Measurements from ENCODE around the gene RAMAC.
"Not testable (repeated sequence)": the region's sequence is repeated elsewhere in the genome, so short reads cannot be mapped to it uniquely, and the experiment has no call there.

Gene RAMAC

GRCh38 chr15:82985688-82986441, at the start of gene RAMAC:
Gene RAMAC, plus strand, starts transcription at chr15:82986210. Its CDS starts 2,809 bp downstream, at chr15:82989019.
- peak within 1 kb of the TSS; percentile 94 for H2AFZ ChIP-seq
- peak within 1 kb of the TSS; percentile 81 for H3K4me3 ChIP-seq (ENCODE audit: low read depth, low read length)
- H3K4me2 ChIP-seq (ENCODE audit: low read length): peak within 1 kb of the TSS; percentile 77
- no peak for TF ChIP-seq CTCF (IDR thresholded peaks at IDR 0.05)
- no peaks in the 10 kb centered on the region for H3K4me1 ChIP-seq
- peak within 1 kb of the TSS; percentile 57 for H3K27ac ChIP-seq
- no peak within 1 kb of the TSS for H3K9ac ChIP-seq
- no peaks in the 10 kb centered on the region for H3K27me3 ChIP-seq (ENCODE audit: control insufficient read depth, insufficient read depth, low read length)
- H3K36me3 ChIP-seq (ENCODE audit: control insufficient read depth, insufficient read depth, low read length): no peaks in the 10 kb centered on the region
- H3K79me2 ChIP-seq: no peaks in the 10 kb centered on the region
- no peaks in the 10 kb centered on the region for H3K9me3 ChIP-seq (ENCODE audit: control insufficient read depth, low read length)

DNA sequence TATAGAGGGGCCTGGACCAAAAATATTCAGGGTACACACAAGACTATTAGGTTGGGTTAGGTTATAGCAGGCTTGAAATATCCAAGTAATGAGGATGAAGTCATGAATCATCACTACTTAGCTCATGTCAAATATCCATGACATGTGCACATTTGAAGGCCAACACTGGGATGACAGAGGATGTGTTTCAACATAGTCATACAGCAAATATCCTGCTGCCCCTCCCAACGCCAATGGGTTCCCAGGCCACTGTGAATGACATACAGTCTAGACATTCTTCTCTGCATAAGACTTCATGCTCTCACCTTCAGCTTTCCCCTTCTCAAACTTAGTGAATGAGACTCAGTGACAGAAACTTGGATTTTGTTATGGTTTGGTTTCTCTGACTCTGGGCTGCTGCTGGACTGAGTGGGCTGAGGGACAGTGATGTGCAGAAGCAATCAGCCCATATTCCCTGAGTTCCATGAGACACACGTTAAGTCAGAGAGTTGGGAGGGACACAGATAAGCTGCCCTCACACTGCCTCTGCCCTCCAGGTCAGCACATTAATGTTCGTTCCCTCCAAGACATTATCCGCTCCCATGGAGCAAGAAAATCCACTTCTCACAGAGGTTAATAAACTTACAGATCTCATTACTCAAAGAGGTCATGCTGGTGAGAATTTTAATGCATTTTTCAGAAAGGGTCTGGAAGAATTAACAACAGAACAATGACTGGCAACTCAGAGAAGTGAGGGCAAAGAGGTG, 48.9 kb upstream of the RAMAC start:
- peaks cover 4% of the 10 kb centered on the region for H3K79me2 ChIP-seq
- H3K9ac ChIP-seq: no peak overlapping the region
- TF ChIP-seq CTCF (IDR thresholded peaks at IDR 0.05): no peak
- no peaks in the 10 kb centered on the region for H3K27me3 ChIP-seq (ENCODE audit: control insufficient read depth, insufficient read depth, low read length)
- H3K36me3 ChIP-seq (ENCODE audit: control insufficient read depth, insufficient read depth, low read length): no peaks in the 10 kb centered on the region
- no peak overlapping the region for H2AFZ ChIP-seq
- no peak overlapping the region for H3K4me2 ChIP-seq (ENCODE audit: low read length)
- no peaks in the 10 kb centered on the region for H3K9me3 ChIP-seq (ENCODE audit: control insufficient read depth, low read length)
- no peak overlapping the region for H3K27ac ChIP-seq
- H3K4me3 ChIP-seq (ENCODE audit: low read depth, low read length): no peak overlapping the region
- H3K4me1 ChIP-seq: no peaks in the 10 kb centered on the region

DNA sequence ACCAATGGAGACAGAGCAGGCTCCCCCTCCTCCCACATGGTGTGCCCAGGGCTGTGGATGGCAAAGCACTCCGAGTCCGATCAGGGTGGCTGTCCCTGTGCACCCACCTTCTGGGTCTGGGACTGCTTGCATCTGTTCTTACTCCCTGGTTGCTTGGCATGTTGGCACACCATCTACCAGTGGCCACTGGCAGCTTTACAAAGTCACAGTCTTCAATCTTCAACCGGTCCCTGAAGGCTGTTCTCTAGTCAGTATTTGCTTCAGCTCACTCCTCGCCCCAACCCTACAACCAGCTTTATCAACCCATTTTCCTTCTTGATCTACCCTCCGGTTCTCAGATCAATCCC, 48.3 kb upstream of the RAMAC start:
- Histone ChIP-seq H3K4me2 (ENCODE audit: low read length) (no peak overlapping the region), H3K4me1 (no peaks in the 10 kb centered on the region), H3K79me2 (peaks cover 5% of the 10 kb centered on the region), H3K36me3 (ENCODE audit: control insufficient read depth, insufficient read depth, low read length) (no peaks in the 10 kb centered on the region), H3K27me3 (ENCODE audit: control insufficient read depth, insufficient read depth, low read length) (no peaks in the 10 kb centered on the region), H3K27ac (no peak overlapping the region), H3K9ac (no peak overlapping the region), H2AFZ (no peak overlapping the region), H3K9me3 (ENCODE audit: control insufficient read depth, low read length) (no peaks in the 10 kb centered on the region), H3K4me3 (ENCODE audit: low read depth, low read length) (no peak overlapping the region)
- TF ChIP-seq CTCF (IDR thresholded peaks at IDR 0.05): no peak

GRCh38 chr15:82939678-82940077, 46.3 kb upstream of the RAMAC start:
- not testable (repeated sequence) for H3K4me1 ChIP-seq; H3K4me3 ChIP-seq (ENCODE audit: low read depth, low read length); H3K9me3 ChIP-seq (ENCODE audit: control insufficient read depth, low read length); H3K9ac ChIP-seq; H3K4me2 ChIP-seq (ENCODE audit: low read length); H3K27ac ChIP-seq; H3K79me2 ChIP-seq; H3K27me3 ChIP-seq (ENCODE audit: control insufficient read depth, insufficient read depth, low read length); H3K36me3 ChIP-seq (ENCODE audit: control insufficient read depth, insufficient read depth, low read length); H2AFZ ChIP-seq

GRCh38 chr15:82942691-82943090, 43.3 kb upstream of the RAMAC start:
- Histone ChIP-seq H3K4me2 (ENCODE audit: low read length) (no peak overlapping the region), H3K27ac (no peak overlapping the region), H3K79me2 (peaks cover 5% of the 10 kb centered on the region), H3K9me3 (ENCODE audit: control insufficient read depth, low read length) (no peaks in the 10 kb centered on the region), H3K4me1 (no peaks in the 10 kb centered on the region), H3K9ac (no peak overlapping the region), H3K36me3 (ENCODE audit: control insufficient read depth, insufficient read depth, low read length) (no peaks in the 10 kb centered on the region), H3K4me3 (ENCODE audit: low read depth, low read length) (no peak overlapping the region), H3K27me3 (ENCODE audit: control insufficient read depth, insufficient read depth, low read length) (no peaks in the 10 kb centered on the region), H2AFZ (no peak overlapping the region)
- TF ChIP-seq CTCF (IDR thresholded peaks at IDR 0.05): no peak
